NK-92 (cell line): Measurements from ENCODE around the gene MYF6.

ENCODE experiments used
- DNase-seq: peaks from one replicate; lab custom pipeline; 2025; ENCODE audit not compliant: unreplicated experiment; lab: John Stamatoyannopoulos, UW

The MYF6 gene

GRCh38 chr12:80704420-80704819, 3.0 kb upstream of the MYF6 start:
- DNase-seq: no peak

GRCh38 chr12:80707830-80708258, 410 bp downstream of the MYF6 start:
- no peak for DNase-seq

GRCh38 chr12:80708259-80708974, 983 bp downstream of the MYF6 start:
- no peak for DNase-seq

GRCh38 chr12:80708975-80709328, 1.5 kb downstream of the MYF6 start:
- DNase-seq: no peak

GRCh38 chr12:80709811-80710726, 2.6 kb downstream of the MYF6 start:
- DNase-seq: no peak

GRCh38 chr12:80710727-80711449, 3.5 kb downstream of the MYF6 start:
- DNase-seq: no peak

- no peak for DNase-seq
These were observed 4.4 kb downstream of the MYF6 start for GRCh38 chr12:80711866-80712265.

- no peak for DNase-seq
These were observed 5.4 kb downstream of the MYF6 start for GRCh38 chr12:80712866-80713265.

- DNase-seq: no peak
These were observed 6.0 kb downstream of the MYF6 start for GRCh38 chr12:80713419-80713818.

- no peak for DNase-seq
These were observed 6.6 kb downstream of the MYF6 start for GRCh38 chr12:80714055-80714454.

- DNase-seq: no peak
These were observed 7.4 kb downstream of the MYF6 start for GRCh38 chr12:80714846-80715245.

GRCh38 chr12:80715713-80716249, 8.3 kb downstream of the MYF6 start:
- DNase-seq: no peak

GRCh38 chr12:80716696-80717469, 9.4 kb downstream of the MYF6 start, which contains the start of gene MYF5:
Gene MYF5, plus strand, starts transcription at chr12:80716912. Its CDS starts 152 bp downstream, at chr12:80717064.
- no peak for DNase-seq

- DNase-seq: no peak
These were observed 10.4 kb downstream of the MYF6 start for GRCh38 chr12:80717856-80718255.

GRCh38 chr12:80720516-80720915, 13.1 kb downstream of the MYF6 start:
- no peak for DNase-seq

- DNase-seq: no peak
These were observed 13.9 kb downstream of the MYF6 start for GRCh38 chr12:80721326-80721725.

GRCh38 chr12:80745851-80746505, 38.5 kb downstream of the MYF6 start:
- no peak for DNase-seq

GRCh38 chr12:80747800-80748199, 40.4 kb downstream of the MYF6 start:
- no peak for DNase-seq

GRCh38 chr12:80749456-80749855, 42.0 kb downstream of the MYF6 start:
- DNase-seq: no peak

- no peak for DNase-seq
These were observed 45.0 kb downstream of the MYF6 start for GRCh38 chr12:80752464-80752863.
